HG03457 (cell line): ENCODE data around the gene SYNDIG1.

Experiments used
- ATAC-seq: cut with Tn5 transposase; IDR thresholded peaks from one replicate; pipeline ENCODE4 v1.9.1; 2021; ENCODE audit warnings: moderate number of reproducible peaks; ENCODE audit not compliant: unreplicated experiment

The SYNDIG1 gene

DNA sequence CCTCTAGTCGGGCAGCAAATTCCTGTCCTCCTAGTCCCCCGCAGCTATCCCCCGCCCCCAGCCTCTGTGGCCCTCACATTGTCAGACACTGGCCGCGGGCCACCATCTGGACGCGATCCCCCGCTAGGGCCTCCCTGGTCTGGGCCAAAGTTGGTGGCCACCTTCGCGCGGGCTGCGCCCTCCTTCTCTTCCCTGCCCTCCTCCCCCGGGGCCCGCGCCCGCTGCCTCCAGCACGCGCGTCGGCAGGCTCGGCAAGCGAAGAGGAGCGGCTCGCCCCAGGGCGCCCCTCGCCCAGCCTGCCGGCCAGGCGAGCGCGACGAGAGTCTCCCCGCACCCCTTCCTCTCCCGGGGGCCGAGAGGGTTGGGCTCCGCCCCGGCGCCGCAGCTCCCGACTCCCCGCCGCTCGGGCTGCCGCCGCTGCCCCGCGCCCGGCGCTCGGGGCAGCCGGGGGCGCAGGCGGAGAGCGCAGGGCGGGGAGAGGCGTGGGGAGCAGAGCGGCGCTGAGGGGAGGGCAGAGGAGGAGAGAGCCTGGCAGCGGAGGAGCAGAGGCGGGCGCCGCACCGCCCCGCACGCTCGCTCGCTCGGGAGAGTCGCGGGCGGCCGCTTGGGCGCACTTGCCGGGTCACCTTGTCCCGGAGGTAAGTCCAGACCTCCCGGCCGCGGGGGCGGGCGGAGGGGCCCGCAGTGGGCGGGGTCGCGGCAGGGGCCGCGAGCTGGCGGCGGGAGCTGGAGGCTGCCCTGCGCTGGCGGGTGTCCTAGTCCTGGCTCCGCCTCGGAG is at the start of gene SYNDIG1:
Gene SYNDIG1 (plus strand): TSS at position 514 of the 778 bp plus-strand sequence. CDS start 73,469 bp downstream, outside the sequence.
- ATAC-seq = no peak

DNA sequence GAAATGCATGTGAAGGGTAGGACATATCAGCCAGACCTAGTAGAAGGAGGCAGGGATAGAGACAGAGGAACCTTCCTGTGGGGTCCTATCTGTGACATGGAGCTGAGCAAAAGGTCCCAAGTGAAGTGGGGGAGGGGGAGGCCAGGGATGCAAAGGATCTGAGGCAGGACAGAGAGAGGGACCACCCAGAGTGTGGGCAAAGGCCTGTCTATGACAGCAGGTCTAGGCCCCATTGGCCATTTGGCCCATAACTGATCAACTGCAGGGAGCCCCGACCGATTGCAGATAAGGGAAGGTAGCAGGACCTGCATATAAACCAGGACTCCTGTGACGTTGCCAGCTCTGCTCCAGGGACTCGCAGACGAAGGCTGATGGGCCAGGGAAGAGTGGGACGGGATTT is 49.6 kb upstream of the SYNDIG1 start:
- ATAC-seq = no peak

DNA sequence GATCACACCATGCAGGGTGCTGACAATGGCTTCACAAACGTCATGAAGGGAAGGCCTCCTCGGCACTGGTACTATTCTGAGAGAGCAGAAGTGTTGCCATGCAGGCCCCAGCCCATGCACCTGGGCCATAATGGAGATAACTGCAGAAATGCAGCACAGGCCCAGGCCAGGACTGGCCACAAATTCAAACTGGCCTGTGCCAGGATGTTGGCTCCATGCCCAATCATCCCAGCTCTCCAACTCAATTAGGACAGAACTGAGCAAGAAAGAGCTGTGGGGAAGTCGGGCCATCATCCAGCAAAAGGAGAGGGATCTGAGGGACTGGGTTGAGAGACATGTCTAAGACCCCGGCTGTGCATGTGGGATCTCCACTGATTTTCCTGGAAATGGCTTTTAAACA is 48.9 kb upstream of the SYNDIG1 start:
- ATAC-seq = no peak

DNA sequence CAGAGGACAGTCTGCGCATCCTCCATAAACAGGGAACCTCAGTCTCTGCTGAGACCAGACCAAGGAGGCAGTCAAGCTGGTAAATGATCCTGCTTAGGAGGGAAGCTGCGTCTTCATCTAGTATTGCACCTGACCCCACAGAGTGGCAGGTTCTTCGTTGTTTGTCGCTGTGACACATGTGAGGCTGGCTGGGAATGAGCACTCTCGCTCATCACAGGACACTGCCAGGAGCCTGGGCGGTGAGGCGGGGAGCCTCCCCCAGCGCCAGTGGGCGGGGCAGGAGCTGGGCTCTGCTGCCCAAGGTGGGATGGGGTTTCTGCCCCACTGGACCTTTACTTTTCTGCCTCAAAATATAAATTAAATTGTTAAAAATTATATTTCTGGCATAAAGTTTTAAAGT is 48.4 kb upstream of the SYNDIG1 start:
- ATAC-seq = no peak

DNA sequence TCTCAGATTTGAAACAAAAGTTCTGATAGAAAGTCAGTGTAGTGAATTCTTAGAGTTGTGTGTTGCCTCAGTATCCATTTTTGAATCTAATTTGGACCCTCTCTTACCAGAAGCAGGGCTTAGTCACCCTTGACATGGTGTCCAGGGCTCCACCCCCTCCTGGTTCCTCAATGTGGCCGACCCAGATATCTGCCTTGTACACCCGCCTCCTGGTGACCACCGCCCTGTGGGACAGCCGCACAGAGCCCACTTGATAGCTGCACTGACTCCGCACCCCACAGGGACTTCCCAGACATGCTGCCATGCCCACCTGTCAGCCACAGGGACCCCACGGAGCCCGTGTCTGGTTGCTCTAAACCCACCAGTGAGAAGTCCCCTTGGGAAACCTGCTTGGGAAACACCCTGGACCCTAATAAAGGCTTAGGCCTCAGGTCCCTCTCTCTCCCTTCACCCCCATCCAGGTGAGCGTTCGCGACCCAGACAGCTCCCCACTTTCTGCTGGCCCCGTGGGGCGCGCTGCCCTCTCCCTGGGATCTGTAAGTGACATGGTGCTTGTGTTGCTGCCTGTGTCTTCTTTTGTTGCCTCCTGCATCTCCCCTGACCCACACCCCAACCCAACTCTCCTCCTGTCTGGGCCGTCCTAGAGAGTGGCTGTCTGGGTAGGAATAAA is 47.2 kb upstream of the SYNDIG1 start:
- no peak for ATAC-seq

GRCh38 chr20:24423390-24424313 is 45.8 kb upstream of the SYNDIG1 start:
- ATAC-seq = no peak

DNA sequence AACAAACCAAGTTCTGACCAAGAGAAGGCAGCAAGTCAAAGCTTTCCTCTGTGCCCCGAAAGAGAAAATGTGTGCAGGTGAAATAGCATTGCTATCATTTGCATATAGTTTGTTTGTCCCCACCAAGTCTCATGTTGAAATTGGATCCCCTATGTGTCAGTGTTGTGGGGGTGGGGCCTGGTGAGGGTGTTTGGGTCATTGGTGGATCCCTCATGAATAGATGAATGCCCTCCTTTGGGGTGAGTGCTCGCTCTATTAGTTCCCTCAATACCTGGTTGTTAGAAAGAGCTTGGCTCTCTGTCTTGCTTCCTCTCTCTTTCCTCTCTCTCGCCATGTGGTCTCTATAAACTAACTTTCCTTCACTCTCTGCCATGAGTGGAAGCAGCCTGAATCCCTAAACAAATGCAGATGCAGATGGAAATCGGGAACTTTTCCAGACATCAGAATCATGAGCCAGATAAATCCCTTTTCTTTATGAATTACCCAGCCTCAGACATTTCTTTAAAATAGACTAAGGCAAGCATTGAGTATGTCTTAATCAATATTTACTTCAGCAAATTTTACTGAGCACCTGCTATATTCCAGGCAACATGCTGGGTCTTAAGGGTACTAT is 43.8 kb upstream of the SYNDIG1 start:
- no peak for ATAC-seq

DNA sequence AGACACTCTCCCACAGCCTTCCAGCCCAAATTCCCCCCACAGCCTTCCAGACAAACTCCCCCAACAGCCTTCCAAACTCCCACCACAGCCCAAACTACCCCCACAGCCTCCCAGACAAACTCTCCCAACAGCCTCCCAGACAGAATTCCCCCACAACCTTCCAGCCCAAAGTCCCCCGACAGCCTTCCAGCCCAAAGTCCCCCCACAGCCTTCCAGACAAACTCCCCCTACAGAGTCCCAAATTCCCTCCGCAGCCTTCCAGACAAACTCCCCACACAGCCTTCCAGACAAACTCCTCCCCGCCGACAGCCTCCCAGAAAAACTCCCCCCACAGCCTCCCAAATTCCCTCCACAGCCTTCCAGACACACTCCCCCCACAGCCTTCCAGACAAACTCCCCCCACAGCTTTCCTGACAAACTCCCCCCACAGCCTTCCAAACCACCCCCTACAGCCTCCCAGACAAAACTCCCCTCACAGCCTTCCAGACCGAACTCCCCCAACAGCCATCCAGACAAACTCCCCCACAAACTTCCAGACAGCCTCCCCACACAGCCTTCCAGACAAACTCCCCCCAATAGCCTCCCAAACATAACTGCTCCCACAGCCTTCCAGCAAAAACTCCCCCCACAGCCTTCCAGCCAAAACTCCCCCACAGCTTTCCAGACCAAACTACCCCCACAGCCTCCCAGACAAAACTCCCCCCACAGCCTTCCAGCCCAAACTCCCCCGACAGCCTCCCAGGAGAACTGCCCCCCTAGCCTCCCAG is 38.0 kb upstream of the SYNDIG1 start:
- ATAC-seq = no peak

- ATAC-seq = no peak
These were observed 37.4 kb upstream of the SYNDIG1 start for GRCh38 chr20:24432046-24432442.

DNA sequence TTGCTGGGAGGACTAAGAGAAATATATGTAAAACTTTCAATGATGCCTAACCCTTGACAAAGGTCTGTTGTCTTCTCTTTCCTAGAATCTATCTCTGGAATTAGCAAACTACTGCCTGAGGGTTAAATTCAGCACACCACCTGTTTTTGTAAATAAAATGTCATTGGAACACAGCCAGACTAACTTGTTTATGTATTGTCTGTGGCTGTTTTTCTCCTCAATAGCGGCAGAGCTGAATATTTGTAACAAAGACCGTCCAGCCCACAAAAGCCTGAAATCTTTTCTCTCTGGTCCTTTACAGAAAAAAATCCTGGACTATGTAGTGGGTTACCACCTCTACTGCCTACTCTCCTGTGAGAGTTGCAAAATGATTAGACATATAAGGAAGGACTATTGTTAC is 33.3 kb upstream of the SYNDIG1 start:
- ATAC-seq = no peak

DNA sequence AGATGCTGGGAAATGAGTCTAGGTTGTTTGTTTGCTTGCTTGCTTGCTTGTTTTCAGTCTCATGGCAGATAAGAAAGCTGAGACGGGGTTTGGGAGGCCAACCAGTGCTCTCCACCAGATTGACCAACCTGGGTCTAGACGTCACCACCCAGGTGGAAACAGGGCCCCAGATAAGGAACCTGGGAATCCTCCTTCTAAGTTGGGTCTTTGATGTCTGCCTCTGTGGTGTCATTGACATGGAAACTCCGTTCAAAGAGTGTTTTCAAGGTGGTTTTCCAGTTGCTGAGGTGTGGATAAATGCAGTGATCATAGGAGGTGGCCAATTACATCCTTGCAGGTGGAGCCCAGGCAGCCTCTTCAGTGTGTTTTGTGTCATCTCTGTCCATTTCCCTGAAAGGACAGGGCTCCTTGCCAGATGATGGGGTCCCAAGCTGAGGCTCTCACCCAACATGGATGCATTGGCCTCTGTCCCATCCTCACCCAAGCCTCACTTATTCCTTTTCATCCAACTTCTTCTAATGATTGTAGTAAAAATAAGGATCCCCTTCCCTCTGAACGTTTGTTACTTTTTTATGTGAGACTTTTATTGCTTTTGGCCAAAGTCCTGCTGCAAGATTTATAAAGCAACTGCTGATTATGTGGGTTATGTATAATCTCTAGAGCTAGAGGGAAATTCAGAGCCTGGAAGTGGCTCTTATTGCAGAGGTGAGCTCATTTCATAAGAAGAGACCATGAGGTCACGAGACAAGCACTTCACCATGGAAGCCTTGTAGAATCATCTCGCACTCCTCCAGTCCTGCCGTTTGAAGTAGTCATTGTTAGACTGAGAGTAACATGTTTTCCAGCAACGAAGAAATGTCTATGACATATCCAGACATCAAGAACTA is 32.0 kb upstream of the SYNDIG1 start:
- no peak for ATAC-seq

DNA sequence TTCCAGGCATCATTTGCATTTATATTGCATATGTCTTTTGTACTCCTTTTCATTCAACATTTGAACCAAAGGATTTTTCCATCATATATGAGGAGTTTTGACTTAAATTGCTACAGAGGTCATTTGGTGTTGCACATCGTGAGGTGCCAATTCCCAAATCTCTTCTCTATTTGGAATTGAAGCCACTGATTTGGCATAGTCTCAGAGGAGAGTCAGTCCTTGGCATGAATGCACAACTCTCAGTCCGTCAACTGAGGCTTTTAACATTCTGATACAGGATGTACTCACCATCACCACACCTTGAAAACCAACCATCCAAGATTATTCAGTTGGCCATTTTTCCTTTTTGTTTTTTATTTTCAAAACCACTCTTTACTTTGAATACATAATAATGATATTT is 31.1 kb upstream of the SYNDIG1 start:
- ATAC-seq = no peak

DNA sequence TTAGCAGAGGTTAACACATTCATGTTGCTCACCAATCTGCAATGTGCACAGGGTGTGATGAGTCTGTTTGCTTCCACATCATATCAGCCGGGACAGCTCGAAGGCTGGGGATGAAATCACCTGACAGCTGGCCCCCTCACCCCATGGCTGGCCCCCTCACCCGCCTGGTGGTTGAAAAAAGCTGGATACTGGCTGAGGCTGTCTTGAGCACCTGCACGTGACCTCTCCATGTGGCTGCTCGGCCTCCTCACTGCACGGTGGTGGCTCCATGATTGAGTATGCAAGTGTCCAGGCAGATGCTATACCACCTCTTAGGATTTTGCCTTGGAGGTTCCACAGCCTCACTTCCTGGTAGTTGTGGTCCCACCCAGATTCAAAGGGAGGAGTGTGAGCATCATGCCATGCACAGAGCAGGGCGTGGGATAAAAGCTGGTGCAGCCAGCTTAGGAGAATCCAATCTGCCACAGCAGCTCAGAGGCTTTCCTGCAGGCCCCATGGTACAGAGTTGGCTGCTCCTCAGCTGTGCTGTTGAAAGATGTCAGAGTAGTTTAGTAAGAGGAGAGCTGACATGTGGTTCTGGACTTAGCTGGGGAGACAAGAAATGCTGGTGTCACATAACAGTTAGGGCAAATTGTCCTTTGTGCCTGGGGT is 29.6 kb upstream of the SYNDIG1 start:
- ATAC-seq = no peak

DNA sequence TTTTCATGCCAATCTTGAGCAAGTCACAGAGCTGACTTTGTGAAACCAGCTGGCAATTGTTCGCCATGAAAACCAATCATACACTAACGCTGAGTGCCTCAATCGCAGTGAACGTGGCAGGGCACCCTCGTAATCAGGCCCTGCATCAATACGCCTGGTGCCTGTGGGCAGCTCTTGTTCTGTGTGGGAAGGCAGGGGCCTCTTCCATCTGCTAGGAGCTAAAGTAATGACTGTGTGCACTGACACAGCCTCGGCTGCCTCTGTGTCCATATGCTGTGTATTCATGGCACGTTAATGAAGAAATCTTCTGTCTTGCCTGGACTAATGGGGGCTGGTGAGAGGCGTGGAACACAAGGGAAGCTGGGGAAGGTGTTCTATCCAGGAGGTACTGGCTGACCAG is 27.8 kb upstream of the SYNDIG1 start:
- no peak for ATAC-seq

- no peak for ATAC-seq
These were observed 26.5 kb upstream of the SYNDIG1 start for GRCh38 chr20:24442909-24443308.

DNA sequence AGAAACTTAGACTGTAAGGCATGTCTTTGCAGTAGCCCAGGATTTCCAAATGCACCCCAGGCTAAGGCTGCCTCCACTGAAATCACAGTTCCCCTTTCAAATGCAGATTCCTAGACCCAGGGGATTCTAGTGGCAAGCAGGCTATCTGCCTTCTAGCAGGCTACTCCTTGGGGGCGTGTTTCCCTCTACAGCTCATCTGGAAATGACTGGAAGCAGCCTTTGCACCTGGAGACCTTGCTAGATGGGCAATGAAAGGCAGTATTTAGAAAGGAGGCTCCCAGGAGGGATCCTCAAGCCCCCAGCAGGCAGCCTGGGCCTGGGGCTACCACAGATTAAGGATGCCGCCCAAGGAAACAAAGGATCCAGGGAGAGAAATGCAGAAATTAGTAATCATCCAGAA is 26.0 kb upstream of the SYNDIG1 start:
- no peak for ATAC-seq

GRCh38 chr20:24444526-24445190 is 24.8 kb upstream of the SYNDIG1 start:
- ATAC-seq = no peak

DNA sequence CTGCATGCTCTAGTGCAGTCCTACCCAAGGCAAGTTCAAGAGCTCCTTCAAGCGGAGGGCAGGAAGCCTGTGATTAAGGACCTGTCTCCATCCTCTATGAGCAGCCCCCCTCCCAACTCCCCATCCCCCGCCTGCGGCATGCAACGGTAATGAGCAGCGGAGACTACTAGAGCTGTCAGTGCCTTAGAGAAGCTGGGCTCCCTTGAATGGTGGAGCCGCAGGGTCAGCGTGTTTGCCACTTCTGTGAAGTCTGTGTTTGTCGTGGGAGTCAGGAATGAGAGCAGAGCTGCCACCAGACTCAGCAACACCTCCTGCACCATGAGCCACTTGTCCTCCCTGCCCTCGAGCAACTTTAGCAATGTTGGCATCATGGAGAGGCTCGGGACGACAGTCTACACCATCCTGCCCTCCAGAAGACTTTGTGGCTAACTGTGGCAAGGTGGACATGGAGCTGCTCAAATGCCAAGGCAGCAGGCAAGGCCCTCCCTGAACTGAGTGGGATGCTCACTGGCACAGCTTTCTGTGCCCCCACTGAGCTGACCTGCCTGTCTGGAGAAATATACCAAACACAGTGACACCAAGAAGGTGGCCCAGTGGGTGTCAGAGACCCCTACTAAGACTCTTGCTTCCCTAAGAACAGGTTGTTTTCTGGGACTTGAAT is 23.8 kb upstream of the SYNDIG1 start:
- no peak for ATAC-seq
